IPS-NIHi7 (cell line): ENCODE measurements around the gene MRPL38.

Source experiments
- DNase-seq: peaks from one replicate; pipeline ENCODE4 v3.0.0; 2012; ENCODE audit warnings: mixed read lengths; ENCODE audit errors: extremely low spot score

The MRPL38 gene

DNA sequence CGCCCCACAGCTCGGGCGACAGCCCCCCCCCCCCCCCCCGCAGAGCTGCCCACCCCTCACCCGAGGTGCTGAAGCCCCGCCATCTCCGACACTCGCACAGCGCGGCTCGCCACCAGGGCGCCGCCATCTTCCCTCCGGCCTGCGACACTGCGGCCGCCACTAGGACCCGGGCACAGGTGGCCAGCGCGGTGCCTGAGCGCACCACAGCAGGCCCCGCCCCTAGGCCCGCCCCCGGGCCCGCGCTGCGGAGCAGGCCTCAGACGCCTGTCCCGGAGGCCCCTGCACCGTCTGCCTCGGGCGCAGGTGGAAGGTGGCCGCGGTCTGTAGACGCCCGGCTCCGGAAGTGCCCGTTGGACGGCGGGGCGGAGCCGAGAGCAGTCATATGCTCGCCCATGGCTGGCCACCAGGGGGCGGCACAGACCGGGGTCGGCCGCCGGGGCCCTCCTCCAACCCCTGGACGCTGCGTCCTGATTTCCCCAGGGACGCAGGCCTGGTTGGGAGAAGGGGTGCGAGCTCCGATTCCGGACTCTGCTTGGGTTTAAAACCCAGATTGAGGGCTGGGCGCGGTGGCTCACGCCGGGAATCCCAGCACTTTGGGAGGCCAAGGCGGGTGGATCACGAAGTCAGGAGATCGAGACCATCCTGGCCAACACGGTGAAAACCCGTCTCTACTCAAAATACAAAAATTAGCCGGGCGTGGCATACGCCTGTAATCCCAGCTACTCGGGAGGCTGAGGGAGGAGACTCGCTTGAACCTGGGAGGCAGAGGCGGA, at the start of gene MRPL38:
Gene MRPL38 (minus strand): TSS at position 136 of the 773 bp plus-strand sequence. CDS start 9 bp downstream, at position 127.
- DNase-seq, result peak; percentile 99

DNA sequence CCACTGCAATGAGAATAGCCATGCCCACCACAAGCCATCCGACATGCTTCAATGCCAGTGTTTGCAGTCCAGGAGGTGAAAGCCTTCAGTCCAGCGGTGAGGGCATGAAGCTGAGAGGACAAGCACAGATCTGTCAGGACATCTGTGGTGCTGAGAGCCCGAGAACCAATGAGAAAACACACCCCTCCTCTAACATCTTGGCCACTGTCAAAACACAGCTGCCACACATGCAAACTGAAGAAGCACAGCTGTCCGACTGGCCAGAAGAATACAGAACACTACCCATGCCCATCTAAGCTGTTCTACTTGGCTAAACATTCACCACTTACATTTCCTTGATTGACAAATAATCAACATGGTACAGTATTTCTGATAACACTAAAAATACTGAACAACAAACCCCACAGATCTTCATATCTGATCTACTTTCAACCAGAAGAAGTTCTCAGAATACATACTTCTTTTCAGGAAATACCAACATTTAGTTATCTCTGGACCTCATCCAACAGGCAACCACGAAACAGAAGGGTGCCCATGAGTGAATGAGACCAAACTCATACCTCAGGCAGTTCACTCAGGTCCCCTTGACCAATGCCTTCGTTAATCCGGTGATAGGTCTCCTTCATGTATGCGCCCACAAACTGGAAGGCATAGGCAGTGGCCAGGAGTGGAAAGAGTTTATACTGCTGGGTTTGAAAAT, 46.3 kb upstream of the MRPL38 start:
- no peak for DNase-seq

DNA sequence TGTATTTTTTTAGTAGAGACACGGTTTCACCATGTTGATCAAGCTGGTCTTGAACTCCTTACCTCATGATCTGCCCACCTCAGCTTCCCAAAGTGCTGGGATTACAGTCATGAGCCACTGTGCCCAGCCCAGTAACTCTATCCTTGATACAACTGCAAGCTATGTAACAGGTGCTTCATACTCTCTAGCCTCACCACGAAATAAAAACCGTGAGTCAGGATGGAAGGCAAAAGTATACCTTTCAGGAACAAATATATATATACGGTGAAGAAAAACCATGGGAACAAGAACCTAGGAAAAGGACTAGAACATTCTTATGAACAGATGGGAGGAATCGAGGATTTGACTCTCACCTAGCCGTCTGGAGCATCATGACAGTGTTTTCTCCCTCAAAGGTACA, 45.7 kb upstream of the MRPL38 start:
- no peak for DNase-seq

- DNase-seq, result no peak
Observed at GRCh38 chr17:75945211-75945610, 40.5 kb upstream of the MRPL38 start.

- DNase-seq, result no peak
Observed at GRCh38 chr17:75943491-75943890, 38.8 kb upstream of the MRPL38 start.

- DNase-seq, result no peak
Observed at GRCh38 chr17:75942473-75942872, 37.8 kb upstream of the MRPL38 start.

DNA sequence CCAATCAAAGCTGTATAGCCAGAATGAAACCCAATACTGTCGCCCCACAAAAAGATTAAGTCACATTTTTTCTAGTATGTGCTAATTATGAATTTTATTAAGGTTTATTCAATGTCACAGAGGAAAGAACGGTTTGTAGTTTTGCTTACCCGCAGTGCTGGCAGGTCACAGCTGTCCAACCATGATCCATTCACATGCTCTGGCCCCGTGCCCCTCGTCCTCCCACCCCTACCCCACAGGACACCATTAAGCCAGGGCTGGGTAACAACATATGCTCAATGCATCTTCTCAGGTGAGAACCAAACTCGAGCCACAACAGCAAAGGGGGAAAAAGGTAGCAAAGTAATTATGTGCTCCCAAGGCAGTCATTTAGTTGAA, 36.7 kb upstream of the MRPL38 start:
- no peak for DNase-seq

- peak; percentile 100 for DNase-seq
Observed at GRCh38 chr17:75940727-75941441, 36.2 kb upstream of the MRPL38 start, which contains the start of gene FBF1. TSS of gene FBF1 (minus strand) at chr17:75941042. CDS start at chr17:75938149, 2,893 bp downstream.

GRCh38 chr17:75937652-75938051, 33.0 kb upstream of the MRPL38 start:
- DNase-seq, result no peak

DNA sequence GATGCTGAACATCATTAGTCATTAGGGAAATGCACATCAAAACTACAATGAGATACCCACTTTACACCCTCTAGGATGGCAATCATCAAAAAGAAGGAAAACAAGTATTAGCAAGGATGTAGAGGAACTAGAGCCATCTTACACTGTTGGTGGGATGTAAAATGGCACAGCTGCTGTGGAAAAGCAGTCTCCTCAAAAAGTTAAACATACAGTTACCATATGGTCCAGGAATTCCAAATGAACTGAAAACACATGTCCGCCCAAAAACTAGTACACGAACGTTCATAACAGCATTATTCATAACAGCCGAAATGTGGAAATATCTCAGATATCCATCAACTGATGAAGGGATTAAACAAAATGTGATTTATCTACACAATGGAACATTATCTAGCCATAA, 29.1 kb upstream of the MRPL38 start:
- DNase-seq, result no peak

- DNase-seq, result no peak
Observed at GRCh38 chr17:75932852-75933251, 28.2 kb upstream of the MRPL38 start.

DNA sequence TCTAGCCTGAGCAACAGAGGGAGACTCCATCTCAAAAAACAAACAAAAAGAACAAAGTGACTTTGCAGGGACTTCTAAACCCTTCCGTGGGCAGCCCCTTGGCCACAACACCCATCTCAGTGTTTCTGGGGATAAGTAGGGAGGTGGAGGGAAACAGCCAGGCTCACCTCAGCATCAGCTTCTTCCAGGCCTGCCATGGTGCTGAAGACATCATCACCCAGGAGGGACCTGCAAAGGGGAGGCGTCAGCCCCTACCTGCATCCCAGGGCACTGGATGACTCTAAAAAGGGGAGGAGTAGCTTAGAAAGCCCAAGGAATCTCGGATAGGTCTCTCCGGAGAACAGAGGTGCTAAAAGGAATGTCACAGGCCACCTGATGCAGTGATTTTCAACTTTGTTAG, 26.4 kb upstream of the MRPL38 start:
- DNase-seq, result no peak

DNA sequence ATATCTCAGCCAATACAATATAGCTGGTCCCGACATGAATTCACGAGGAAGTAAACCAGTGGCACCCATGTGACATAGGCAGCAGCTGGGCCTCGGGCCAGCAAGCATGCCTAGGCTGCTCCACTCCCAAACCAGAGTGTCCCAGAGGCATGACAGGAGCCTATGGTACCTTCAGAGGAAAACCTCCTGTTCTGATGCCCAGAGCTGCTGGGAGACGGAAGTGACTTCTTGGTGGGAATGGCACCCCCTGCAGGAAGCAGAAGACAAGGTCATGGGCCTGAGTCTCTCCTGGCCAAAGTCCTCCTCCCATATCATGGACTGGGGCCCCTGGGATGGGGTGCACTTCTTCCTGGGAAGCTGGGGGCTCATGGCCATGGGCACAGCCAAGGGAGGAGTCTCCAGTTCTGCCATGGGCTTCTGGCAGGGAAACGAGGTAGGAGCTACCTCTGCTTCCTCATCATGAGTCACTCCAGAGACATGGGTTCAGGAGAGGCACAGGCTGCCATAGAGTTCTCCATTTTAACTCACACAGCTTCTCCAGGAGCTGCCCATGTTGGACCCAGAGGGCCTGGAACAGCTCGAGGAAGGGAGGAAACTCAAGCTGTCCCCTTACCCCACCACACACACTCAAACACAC, 22.7 kb upstream of the MRPL38 start:
- DNase-seq, result peak; percentile 90

DNA sequence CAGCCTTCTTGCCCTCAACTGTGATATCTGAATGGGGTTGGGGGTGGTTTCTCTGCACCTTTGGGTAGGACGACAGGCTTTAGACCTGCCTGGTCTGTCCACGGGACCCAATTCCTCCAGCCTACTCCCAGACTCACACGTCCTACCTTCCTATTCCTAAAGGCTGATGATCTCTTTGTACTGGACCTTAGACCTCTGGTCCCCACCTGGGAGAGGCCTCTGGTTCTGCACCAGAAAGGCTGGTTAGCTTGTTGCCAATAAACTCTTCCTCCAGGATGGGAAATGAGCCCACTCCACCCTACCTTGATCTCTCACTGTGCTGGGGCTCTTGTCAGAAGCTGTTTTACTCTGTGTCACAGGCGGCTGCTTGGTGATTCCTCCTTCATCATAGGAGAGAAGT, 21.8 kb upstream of the MRPL38 start:
- DNase-seq, result no peak

- DNase-seq, result no peak
Observed at GRCh38 chr17:75925912-75926311, 21.2 kb upstream of the MRPL38 start.

- DNase-seq, result no peak
Observed at GRCh38 chr17:75925103-75925502, 20.4 kb upstream of the MRPL38 start.

DNA sequence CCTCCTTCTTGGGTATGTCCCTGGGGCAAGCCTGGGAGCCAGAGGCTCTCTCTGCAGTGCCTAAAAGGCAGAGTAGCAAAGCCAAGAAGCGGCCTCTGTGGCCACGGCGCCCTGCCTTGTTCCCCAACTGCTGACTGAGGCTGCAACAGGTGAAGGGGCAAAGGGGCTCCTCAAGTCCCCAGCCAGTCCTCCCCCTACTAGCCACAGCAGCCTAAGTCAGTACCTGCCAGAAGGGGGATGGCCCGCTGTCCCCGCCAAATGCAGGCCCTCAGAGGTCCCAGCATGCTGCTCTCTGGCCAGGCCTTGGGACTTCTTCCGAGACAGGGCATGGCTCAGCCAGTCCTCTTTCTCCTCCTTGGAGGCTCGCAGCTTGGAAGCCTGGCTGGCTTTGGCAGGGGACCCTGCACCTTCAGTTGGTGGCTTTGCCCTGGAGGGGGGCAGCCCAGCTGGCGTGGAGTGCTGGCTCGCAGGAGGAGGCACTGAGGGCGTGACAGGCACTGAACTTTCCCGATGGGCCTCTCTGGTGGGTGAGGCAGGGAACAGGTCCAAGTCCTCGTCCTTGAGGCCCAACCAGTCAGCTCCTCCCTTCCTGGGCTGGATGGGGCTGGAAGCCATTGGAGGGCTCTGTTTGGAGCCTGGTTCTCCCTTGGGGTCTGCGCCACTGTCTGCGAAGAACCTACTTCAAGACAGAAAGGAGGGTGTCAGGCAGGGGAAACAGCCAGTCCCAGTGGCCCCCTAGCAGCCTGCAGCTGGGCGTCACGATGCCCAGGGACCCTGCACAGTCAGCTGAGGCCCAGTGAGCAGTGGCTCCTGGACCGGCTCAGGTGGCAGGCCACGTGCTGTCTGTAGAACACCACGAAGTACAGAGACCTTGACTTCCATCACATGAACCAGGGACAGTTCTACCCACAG, 18.5 kb upstream of the MRPL38 start:
- no peak for DNase-seq

- no peak for DNase-seq
Observed at GRCh38 chr17:75922173-75922961, 17.7 kb upstream of the MRPL38 start.

GRCh38 chr17:75921596-75921995, 16.9 kb upstream of the MRPL38 start:
- DNase-seq, result no peak

- no peak for DNase-seq
Observed at GRCh38 chr17:75920045-75920560, 15.4 kb upstream of the MRPL38 start.
